K562 (cell line): ENCODE data around the gene AHSG. TPM values are rescaled to one million over a fixed set of nuclear protein-coding genes. Genes with fewer than 3 reads are reported as not detected.

Experiments used
- BCOR ChIP-seq: fragments of 450-650 bp; IDR thresholded peaks from 2 replicates; pipeline ENCODE4 v1.6.1; 2016
- BRF2 ChIP-seq: IDR thresholded peaks from 3 replicates; pipeline ENCODE4 v1.6.1; 2011; ENCODE audit warnings: borderline replicate concordance, mild to moderate bottlenecking; ENCODE audit not compliant: insufficient read length, insufficient read depth
- ETS2 ChIP-seq: IDR thresholded peaks from 2 replicates; pipeline ENCODE4 v1.6.1; 2016; ENCODE audit warnings: borderline replicate concordance, missing genetic modification characterization, mild to moderate bottlenecking, moderate library complexity, missing compliant biosample characterization; ENCODE audit not compliant: poor library complexity, severe bottlenecking
- FOXP4 ChIP-seq: sonication (generic); formaldehyde crosslinking; IDR thresholded peaks from 2 replicates; pipeline ENCODE4 v1.8.0; 2022; ENCODE audit warnings: mild to moderate bottlenecking, missing genetic modification reagents, borderline replicate concordance
- HLTF ChIP-seq: fragments of 450-650 bp; IDR thresholded peaks from 2 replicates; pipeline ENCODE4 v1.6.1; 2016
- MGA ChIP-seq: fragments of 450-650 bp; IDR thresholded peaks from 2 replicates; pipeline ENCODE4 v1.6.1; 2016; ENCODE audit warnings: mild to moderate bottlenecking, moderate library complexity
- RBBP5 ChIP-seq: fragments of 200-600 bp; sonication (generic); IDR thresholded peaks from 2 replicates; pipeline ENCODE4 v1.6.1; 2012; ENCODE audit warnings: borderline replicate concordance, mild to moderate bottlenecking, low read length, control low read depth, inconsistent platforms; ENCODE audit not compliant: insufficient read depth, poor library complexity, severe bottlenecking
- RFX1 ChIP-seq: fragments of 450-650 bp; IDR thresholded peaks from 2 replicates; pipeline ENCODE4 v1.6.1; 2016; ENCODE audit warnings: mild to moderate bottlenecking, moderate library complexity
- TCF7L2 ChIP-seq: fragments of 150-350 bp; IDR thresholded peaks from 2 replicates; pipeline ENCODE4 v1.6.1; 2016; ENCODE audit warnings: low read depth, mild to moderate bottlenecking, low read length, moderate library complexity
- ZNF3 ChIP-seq: fragments of 250-450 bp; sonication (Bioruptor Pico); IDR thresholded peaks from 2 replicates; pipeline ENCODE4 v1.5.0; 2021; ENCODE audit warnings: mild to moderate bottlenecking, moderate library complexity
- polyA plus RNA-seq, 8 experiments: library from polyadenylated mRNA; depleted of rRNA in 4 of 8; stranded (reverse) in 5 of 8; unstranded in 3 of 8; fragments of >200 nt; fragmentation: Nextera tagmentation in 2 of 8; fragmentation: Illumina TruSeq in 1 of 8; extraction: Ambion mirVana in 2 of 8; extraction: Trizol in 1 of 8; gene quantifications; 2 replicates each; pipeline versions ENCODE4 v1.2.1 to v1.2.3, GENCODE V29; 2011 to 2014; ENCODE audit warnings: inconsistent platforms in 1 of 8, missing spikeins in 1 of 8
- total RNA-seq, 7 experiments: library from RNA; depleted of rRNA in 6 of 7; stranded (reverse); fragments of >200 nt in 6 of 7; fragmentation: Illumina TruSeq in 2 of 7; extraction: Trizol in 2 of 7; gene quantifications; 2 replicates each; pipeline versions ENCODE4 v1.2.1 to v1.2.3, GENCODE V29; 2011 to 2021; ENCODE audit warnings: low replicate concordance in 1 of 7

AHSG gene
- total and polyA plus RNA-seq, 9 of the 15 experiments (the other 6 are each of a cell fraction or from before 2014, with no cell fraction given), result 0.69 TPM; not detected in 8

- TF ChIP-seq RFX1 (no peak), BRF2 (no peak), RBBP5 (no peak), ZNF3 (CRISPR knock-in tag) (no peak), FOXP4 (CRISPR knock-in tag) (no peak), MGA (peak; percentile 33; the same call in 1 of the 2 replicates), TCF7L2 (no peak), ETS2 (tag) (no peak), HLTF (no peak), BCOR (no peak)
Observed at GRCh38 chr3:186596568-186597287, 16.1 kb upstream of the AHSG start (continued).
